SH-SY5Y (cell line): ENCODE measurements around the gene TTBK1.

ENCODE experiments used
- GATA2 ChIP-seq: IDR thresholded peaks from 2 replicates; pipeline ENCODE4 v1.6.1; 2011; ENCODE audit warnings: mild to moderate bottlenecking, low read depth, low read length
- GATA3 ChIP-seq: IDR thresholded peaks from 2 replicates; pipeline ENCODE4 v1.6.1; 2011; ENCODE audit warnings: low read depth, mild to moderate bottlenecking, low read length, moderate library complexity

DNA sequence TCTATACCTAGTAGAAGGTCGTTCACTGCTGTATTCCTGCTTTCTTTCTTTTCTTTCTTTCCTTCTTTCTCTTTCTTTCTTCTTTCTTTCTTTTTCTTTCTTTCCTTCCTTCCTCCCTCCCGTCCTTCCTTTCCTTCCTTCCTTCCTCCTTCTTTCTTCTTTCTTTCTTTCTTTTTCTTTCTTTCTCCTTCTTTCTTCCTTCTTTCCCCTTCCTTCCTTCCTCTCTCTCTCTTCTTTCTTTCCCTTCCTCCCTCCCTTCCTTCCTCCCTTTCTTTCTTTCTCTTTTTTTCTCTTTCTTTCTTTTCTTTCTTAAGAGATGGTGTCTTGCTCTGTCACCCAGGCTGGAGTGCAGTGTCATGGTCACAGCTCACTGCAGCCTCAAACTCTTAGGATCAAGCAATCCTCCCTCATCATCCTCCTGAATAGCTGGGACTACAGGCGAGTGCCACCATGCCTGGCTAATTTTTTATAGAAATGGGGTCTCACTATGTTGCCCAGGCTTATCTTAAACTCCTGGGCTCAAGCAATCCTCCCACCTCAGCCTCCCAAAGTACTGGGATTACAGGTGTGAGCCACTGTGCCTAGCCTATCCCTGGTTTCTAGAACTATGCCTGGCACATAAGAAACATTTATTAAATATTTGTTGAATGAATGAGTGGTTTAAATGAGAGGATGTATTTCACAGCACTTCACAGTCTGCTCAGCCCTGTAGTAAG is 11.4 kb upstream of the TTBK1 start:
- no peak for TF ChIP-seq GATA3
- no peak for TF ChIP-seq GATA2
